Measurements from ENCODE around the gene EXO1.

DNA sequence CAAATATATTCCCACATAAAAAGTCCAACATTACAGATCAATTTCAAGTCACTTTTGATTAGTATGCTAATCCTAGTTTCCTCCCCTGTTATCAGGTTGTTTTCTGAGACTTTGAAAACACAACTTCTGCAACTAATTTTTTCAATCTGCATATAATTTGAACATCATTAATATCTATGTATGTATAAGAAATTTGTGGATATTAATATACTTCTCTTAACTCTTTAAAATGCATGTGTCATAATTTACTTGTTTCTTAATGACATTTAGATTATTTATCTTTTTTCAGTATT lies 48.6 kb downstream of the EXO1 start:
- TF ChIP-seq POLR2AphosphoS5 (IDR thresholded peaks at IDR 0.05; ENCODE audit: insufficient read depth, low read depth, low read length) (no peak), EZH2 (IDR thresholded peaks at IDR 0.05; ENCODE audit: borderline replicate concordance, low read depth, low read length, severe bottlenecking) (no peak), POLR2A (IDR thresholded peaks at IDR 0.05; ENCODE audit: low read depth, low read length) (no peak)
- TF ChIP-seq, protein P1, sequence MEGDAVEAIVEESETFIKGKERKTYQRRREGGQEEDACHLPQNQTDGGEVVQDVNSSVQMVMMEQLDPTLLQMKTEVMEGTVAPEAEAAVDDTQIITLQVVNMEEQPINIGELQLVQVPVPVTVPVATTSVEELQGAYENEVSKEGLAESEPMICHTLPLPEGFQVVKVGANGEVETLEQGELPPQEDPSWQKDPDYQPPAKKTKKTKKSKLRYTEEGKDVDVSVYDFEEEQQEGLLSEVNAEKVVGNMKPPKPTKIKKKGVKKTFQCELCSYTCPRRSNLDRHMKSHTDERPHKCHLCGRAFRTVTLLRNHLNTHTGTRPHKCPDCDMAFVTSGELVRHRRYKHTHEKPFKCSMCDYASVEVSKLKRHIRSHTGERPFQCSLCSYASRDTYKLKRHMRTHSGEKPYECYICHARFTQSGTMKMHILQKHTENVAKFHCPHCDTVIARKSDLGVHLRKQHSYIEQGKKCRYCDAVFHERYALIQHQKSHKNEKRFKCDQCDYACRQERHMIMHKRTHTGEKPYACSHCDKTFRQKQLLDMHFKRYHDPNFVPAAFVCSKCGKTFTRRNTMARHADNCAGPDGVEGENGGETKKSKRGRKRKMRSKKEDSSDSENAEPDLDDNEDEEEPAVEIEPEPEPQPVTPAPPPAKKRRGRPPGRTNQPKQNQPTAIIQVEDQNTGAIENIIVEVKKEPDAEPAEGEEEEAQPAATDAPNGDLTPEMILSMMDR (IDR thresholded peaks at IDR 0.05; ENCODE audit: extremely low read depth in 1 of 2, insufficient read depth in 1 of 2, low read depth in 1 of 2, low read length in 2 of 2), result no peak
